Calu3 (cell line): ENCODE measurements around the gene SHISA8. TPM values are rescaled to one million over a fixed set of nuclear protein-coding genes. Genes with fewer than 3 reads are reported as not detected.
"Not testable (repeated sequence)": the region's sequence is repeated elsewhere in the genome, so short reads cannot be mapped to it uniquely, and the experiment has no call there.

ENCODE experiments used
- BruUV-seq: library from RNA; stranded (reverse); fragments of 400-500 nt; replicated peaks from 2 replicates; lab custom pipeline; 2021; lab: Mats Ljungman, UMichigan
- CTCF ChIA-PET: fragments of 300-600 bp; sonication (Branson Sonifier 250); formaldehyde crosslinking; loops from one replicate; lab custom pipeline; 2022; ENCODE audit warnings: antibody characterized with exemption; lab: Charles Lee
- DNase-seq: peaks from one replicate; pipeline ENCODE4 v3.0.0; 2022
- H3K27ac Mint-ChIP-seq: one replicate; pipeline ENCODE4 v1.8.0; 2022; ENCODE audit warnings: mixed read lengths; ENCODE audit not compliant: unreplicated experiment
- H3K27me3 Mint-ChIP-seq: one replicate; pipeline ENCODE4 v1.8.0; 2022; ENCODE audit warnings: mixed read lengths; ENCODE audit not compliant: unreplicated experiment
- H3K36me3 Mint-ChIP-seq: one replicate; pipeline ENCODE4 v1.8.0; 2022; ENCODE audit warnings: mild to moderate bottlenecking, moderate library complexity, mixed read lengths; ENCODE audit not compliant: insufficient read depth, unreplicated experiment
- H3K4me1 Mint-ChIP-seq: one replicate; pipeline ENCODE4 v1.8.0; 2022; ENCODE audit warnings: mild to moderate bottlenecking, low read depth, mixed read lengths; ENCODE audit not compliant: unreplicated experiment
- H3K4me3 Mint-ChIP-seq: one replicate; pipeline ENCODE4 v1.8.0; 2022; ENCODE audit warnings: mild to moderate bottlenecking, low read depth, moderate library complexity, mixed read lengths; ENCODE audit not compliant: unreplicated experiment
- H3K9me3 Mint-ChIP-seq: one replicate; pipeline ENCODE4 v1.8.0; 2022; ENCODE audit warnings: low read depth, mixed read lengths; ENCODE audit not compliant: unreplicated experiment
- intact Hi-C: fragments of 100-400 bp; cut with micrococcal nuclease; formaldehyde crosslinking; loops from one replicate; pipeline ENCODE4 v1.10.0; 2022; ENCODE audit not compliant: unreplicated experiment
- total RNA-seq: library from RNA; stranded (reverse); gene quantifications from 2 replicates; pipeline ENCODE4 v1.2.3, GENCODE V29; 2022
- TF ChIP-seq, protein P1 (sequence below): fragments of 200-600 bp; IDR thresholded peaks from one replicate; pipeline ENCODE4 v1.8.0; 2022; ENCODE audit warnings: antibody characterized with exemption; ENCODE audit not compliant: unreplicated experiment

The SHISA8 gene
- total RNA-seq, 1 experiment from 2014 or later = not detected

DNA sequence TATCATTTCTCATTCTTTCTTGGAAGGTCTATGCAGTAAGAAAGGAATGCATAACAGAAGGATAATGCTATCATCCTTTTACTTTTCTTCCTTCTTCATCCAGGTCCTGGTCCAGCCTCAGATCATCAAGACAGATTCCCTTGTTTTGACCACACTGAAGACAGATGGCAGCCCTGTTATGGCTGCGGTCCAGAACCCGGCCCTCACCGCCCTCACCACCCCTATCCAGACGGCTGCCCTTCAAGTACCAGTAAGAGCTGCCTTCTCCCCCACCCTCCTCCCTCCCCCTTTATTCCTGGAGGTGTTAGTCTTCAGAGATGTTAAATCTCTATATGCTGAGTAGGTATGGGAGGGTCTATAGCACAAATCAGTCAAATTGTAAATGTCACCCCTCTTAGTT, 44.1 kb downstream of the SHISA8 start:
- TF ChIP-seq, protein P1, sequence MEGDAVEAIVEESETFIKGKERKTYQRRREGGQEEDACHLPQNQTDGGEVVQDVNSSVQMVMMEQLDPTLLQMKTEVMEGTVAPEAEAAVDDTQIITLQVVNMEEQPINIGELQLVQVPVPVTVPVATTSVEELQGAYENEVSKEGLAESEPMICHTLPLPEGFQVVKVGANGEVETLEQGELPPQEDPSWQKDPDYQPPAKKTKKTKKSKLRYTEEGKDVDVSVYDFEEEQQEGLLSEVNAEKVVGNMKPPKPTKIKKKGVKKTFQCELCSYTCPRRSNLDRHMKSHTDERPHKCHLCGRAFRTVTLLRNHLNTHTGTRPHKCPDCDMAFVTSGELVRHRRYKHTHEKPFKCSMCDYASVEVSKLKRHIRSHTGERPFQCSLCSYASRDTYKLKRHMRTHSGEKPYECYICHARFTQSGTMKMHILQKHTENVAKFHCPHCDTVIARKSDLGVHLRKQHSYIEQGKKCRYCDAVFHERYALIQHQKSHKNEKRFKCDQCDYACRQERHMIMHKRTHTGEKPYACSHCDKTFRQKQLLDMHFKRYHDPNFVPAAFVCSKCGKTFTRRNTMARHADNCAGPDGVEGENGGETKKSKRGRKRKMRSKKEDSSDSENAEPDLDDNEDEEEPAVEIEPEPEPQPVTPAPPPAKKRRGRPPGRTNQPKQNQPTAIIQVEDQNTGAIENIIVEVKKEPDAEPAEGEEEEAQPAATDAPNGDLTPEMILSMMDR = no peak
- CTCF ChIA-PET = no interaction called here

GRCh38 chr22:41870081-41870480, 44.8 kb downstream of the SHISA8 start:
- BruUV-seq, H3K27me3 Mint-ChIP-seq, CTCF ChIA-PET, H3K9me3 Mint-ChIP-seq, intact Hi-C loops, H3K27ac Mint-ChIP-seq, H3K4me1 Mint-ChIP-seq, DNase-seq, H3K4me3 Mint-ChIP-seq: not testable (repeated sequence)
- H3K36me3 Mint-ChIP-seq = peaks cover 73% of the 10 kb centered on the region

More for the DNA sequence above, 44.1 kb downstream of the SHISA8 start:
- Mint-ChIP-seq H3K27ac (no peak overlapping the region), H3K27me3 (no peaks in the 10 kb centered on the region), H3K4me1 (no peaks in the 10 kb centered on the region), H3K36me3 (peaks cover 73% of the 10 kb centered on the region), H3K4me3 (no peak overlapping the region), H3K9me3 (no peaks in the 10 kb centered on the region)
- DNase-seq = no peak
- intact Hi-C loops = no loop called here
- BruUV-seq = no TSS peak

GRCh38 chr22:41868556-41868955, 46.3 kb downstream of the SHISA8 start:
- H3K27me3 Mint-ChIP-seq = no peaks in the 10 kb centered on the region
- CTCF ChIA-PET = interaction anchor here (0.5 kb wide), 1 partner anchor 25 kb away, joined by 4 read pairs; no protein-coding TSS in a partner anchor

DNA sequence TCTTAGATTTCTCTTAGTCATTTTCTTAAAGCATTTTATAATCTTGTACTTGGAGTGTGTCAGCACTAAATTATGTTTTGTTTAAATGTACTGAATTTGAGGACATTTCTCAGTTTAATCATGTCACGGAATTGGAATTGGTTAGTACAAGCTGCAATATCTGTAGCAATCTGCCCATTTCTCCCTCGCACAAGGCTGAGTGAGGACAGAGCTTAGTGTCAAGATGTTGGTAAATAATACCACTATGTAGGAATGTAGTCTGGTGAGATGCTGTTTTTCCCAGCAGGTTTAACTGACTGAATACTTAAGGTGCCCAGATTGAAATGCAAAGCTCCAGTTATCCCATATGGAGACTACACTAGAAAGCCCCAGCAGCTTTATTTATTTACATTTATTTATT, 51.4 kb downstream of the SHISA8 start:
- Mint-ChIP-seq H3K27ac (no peak overlapping the region), H3K9me3 (no peaks in the 10 kb centered on the region), H3K4me1 (peaks cover 5% of the 10 kb centered on the region), H3K27me3 (no peaks in the 10 kb centered on the region), H3K36me3 (peaks cover 39% of the 10 kb centered on the region), H3K4me3 (no peak overlapping the region)
- no peak for DNase-seq
- BruUV-seq = no TSS peak
- CTCF ChIA-PET = interaction anchor here (0.6 kb wide), 1 partner anchor 8 kb away, joined by 4 read pairs; no protein-coding TSS in a partner anchor
- intact Hi-C loops = no loop called here
- TF ChIP-seq, protein P1 = no peak

More at GRCh38 chr22:41868556-41868955, 46.3 kb downstream of the SHISA8 start:
- no TSS peak for BruUV-seq
- H3K9me3 Mint-ChIP-seq = no peaks in the 10 kb centered on the region
- no peak overlapping the region for H3K27ac Mint-ChIP-seq
- H3K4me1 Mint-ChIP-seq = no peaks in the 10 kb centered on the region
- intact Hi-C loops = no loop called here
- H3K4me3 Mint-ChIP-seq = no peak overlapping the region
- peaks cover 69% of the 10 kb centered on the region for H3K36me3 Mint-ChIP-seq
- DNase-seq = no peak
- TF ChIP-seq, protein P1 = no peak

DNA sequence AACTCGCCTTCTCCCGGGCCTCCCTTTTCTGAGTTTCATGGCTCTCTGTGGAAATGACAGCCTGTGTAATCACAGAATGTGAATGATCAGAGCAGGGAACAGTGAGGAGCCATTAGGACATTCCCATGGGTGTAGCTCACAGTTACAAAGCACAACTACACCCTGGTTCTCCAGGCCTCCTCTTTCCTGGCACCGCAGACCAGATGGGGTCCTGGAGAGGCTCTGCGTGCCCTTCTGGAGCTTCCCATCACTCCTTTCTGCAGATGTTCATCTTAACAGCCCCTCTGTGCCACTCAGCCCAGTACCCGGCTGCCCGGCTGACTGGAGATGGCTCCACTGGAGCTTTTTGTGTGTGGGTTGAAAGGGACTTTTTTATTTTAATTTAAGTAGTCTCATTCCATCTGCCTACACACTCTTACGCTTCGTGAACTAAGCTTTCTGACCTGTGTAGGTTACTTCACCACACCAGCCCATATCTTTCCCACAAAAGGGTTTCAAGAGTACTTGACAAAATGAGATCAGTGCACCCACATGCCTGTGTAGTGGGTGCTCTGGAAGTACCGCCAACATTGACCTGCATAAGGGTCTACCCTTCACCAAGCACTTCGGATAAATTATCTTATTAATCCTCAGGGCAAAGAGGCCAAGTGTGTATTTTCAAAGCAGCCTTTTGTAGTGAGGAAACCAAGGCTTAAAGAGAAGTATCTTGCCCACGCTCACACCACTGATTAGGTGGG, 52.2 kb downstream of the SHISA8 start:
- H3K9me3 Mint-ChIP-seq = no peaks in the 10 kb centered on the region
- H3K36me3 Mint-ChIP-seq = peaks cover 36% of the 10 kb centered on the region
- no peak overlapping the region for H3K4me3 Mint-ChIP-seq
- intact Hi-C loops = no loop called here
- DNase-seq = no peak
- CTCF ChIA-PET = interaction anchor here (0.6 to 0.8 kb wide), 2 partner anchors 9 to 63 kb away, joined by 3 to 4 read pairs; no protein-coding TSS in a partner anchor
- TF ChIP-seq, protein P1 = no peak
- H3K4me1 Mint-ChIP-seq = peaks cover 13% of the 10 kb centered on the region
- no peak overlapping the region for H3K27ac Mint-ChIP-seq
- no TSS peak for BruUV-seq
- no peaks in the 10 kb centered on the region for H3K27me3 Mint-ChIP-seq
